ENCODE measurements around the gene CDH23.

CDH23 gene

GRCh38 chr10:71735709-71736569 lies 339.2 kb downstream of the CDH23 start:
- DNase-seq: peak; percentile 49 to 74

DNA sequence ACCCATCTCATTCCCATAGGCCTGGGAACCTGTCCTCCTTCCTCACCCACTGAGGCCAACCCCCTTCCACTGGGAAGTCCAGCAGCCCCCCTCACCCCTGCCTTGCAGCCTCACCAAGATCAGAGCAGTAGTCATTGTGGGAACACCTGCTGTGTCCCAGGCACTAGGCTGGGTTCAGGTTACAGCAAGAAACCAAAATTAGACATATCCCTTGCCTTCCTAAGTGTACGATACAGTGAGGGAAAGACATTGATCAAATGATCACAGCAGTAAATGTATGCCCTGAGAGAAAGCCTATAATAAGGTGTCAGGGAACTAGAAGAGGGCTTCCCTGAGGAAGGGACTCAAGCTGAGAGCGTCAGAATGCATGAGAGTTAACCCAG lies 339.8 kb downstream of the CDH23 start:
- DNase-seq: no peak

- no peak for DNase-seq
Observed at GRCh38 chr10:71737001-71737833, 340.5 kb downstream of the CDH23 start.

GRCh38 chr10:71737834-71738197 lies 341.1 kb downstream of the CDH23 start:
- no peak for DNase-seq

DNA sequence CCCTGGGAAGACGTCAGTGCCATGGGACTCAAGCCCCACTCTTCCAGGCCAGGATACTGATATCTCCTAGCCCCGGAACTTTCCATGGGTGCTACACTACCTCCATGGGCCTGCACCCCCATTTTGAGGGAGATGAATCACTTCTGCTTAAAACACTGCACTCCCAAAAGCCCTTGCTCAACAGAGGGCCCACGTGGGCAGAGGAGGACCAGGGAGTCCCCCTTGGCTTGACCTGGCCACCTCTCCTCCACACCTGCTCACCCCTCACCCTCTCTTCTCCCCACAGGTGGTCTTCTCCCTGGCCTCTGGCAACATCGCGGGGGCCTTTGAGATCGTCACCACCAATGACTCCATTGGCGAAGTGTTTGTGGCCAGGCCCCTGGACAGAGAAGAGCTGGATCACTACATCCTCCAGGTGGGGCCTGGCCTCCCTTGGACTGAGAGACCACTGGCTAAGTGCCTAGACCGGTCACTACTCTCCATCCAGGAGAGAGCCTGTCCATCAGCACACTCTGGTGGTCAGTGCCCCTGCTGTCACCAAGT lies 342.7 kb downstream of the CDH23 start:
- DNase-seq: no peak

DNA sequence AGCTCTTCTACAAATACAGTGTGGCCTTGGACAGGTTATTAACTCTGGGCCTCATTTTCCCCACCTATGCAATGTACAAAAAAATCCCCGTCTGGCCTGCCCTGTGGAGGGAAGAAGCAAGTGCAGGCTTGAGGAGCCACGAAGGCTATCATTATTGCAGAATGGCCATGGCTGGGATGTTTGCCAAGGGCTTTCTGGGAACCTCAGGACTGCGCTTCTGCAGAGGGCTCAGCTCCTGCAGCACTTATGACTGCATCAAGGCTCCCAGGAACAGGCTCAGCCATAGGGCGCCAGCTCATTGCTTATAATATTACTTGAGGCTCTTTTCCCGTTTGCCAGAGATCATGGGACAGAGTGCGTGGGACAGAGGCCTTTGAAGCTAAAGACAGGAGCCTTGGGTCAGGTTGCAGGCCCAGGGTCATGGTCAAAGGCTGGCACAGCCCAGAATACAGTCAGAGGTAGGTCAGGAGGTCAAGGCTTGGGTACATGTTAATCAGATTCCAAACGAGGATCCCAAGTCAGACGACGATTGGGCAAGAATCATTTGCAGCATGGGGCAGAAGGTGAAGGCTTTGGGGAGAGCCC lies 343.4 kb downstream of the CDH23 start:
- no peak for DNase-seq

GRCh38 chr10:71741029-71741428 lies 344.3 kb downstream of the CDH23 start:
- DNase-seq: no peak

DNA sequence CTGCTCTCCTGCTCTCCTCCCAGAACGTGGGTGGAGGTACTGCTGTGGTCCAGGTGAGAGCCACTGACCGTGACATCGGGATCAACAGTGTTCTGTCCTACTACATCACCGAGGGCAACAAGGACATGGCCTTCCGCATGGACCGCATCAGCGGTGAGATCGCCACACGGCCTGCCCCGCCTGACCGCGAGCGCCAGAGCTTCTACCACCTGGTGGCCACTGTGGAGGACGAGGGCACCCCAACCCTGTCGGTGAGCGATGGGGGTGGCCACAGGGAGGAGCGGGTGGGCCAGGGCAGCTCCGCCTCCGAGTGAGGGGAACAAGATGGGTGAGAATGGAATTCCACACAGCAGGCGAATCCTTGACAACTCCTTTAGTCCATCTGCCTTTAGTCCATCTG lies 345.0 kb downstream of the CDH23 start:
- no peak for DNase-seq

- DNase-seq: no peak
Observed at GRCh38 chr10:71742301-71743088, 345.8 kb downstream of the CDH23 start.

- no peak for DNase-seq
Observed at GRCh38 chr10:71743089-71743838, 346.5 kb downstream of the CDH23 start.

- DNase-seq: no peak
Observed at GRCh38 chr10:71743866-71744265, 347.1 kb downstream of the CDH23 start.

GRCh38 chr10:71744897-71745663 lies 348.4 kb downstream of the CDH23 start:
- no peak for DNase-seq

GRCh38 chr10:71745664-71746250 lies 349.0 kb downstream of the CDH23 start:
- DNase-seq: no peak

- no peak for DNase-seq
Observed at GRCh38 chr10:71746344-71747037, 349.8 kb downstream of the CDH23 start.

- no peak for DNase-seq
Observed at GRCh38 chr10:71747039-71747531, 350.4 kb downstream of the CDH23 start.

- no peak for DNase-seq
Observed at GRCh38 chr10:71747551-71748523, 351.1 kb downstream of the CDH23 start.

- DNase-seq: peak; percentile 86 to 89
Observed at GRCh38 chr10:71748671-71749191, 352.0 kb downstream of the CDH23 start.

DNA sequence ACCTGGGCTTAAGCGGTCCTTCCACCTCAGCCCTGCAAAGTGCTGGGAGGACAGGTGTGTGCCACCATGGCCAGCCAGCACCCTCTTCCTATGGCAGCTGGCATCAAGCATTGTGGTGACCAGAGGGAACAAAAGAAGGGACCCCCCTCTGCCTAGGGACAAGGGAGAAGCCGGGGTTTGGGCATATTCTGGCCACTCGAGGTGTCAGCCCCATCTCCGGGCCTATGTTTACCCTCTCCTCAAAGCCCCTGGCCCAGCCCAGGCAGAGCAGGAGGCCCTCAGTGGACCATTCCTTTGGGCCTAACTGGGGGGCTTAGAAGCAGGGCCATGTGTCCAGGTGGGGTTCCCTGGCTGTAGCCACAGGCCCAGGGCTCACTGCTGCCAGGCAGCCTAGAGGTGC lies 352.7 kb downstream of the CDH23 start:
- DNase-seq: no peak
